K562 (cell line): ENCODE measurements around the gene PJA1. TPM values are rescaled to one million over a fixed set of nuclear protein-coding genes. Genes with fewer than 3 reads are reported as not detected.

Source experiments
- ATAC-seq: fragments of 200-7000 bp; cut with Tn5 transposase; 3 replicates; pipeline ENCODE4 v1.9.1; 2020; ENCODE audit warnings: moderate library complexity
- BruUV-seq: library from RNA; stranded (reverse); fragments of 400-500 nt; replicated peaks from 2 replicates; lab custom pipeline; 2021; lab: Mats Ljungman, UMichigan
- CTCF ChIA-PET: fragments of 300-600 bp; formaldehyde crosslinking; extraction: SDS; loops from one replicate; lab custom pipeline; 2021; ENCODE audit warnings: low intra/inter-chr PET ratio; lab: Yijun Ruan, JAX
- POLR2A ChIA-PET: fragments of 300-600, 350-650 bp; sonication (Branson Sonifier 250); formaldehyde crosslinking; extraction: SDS; loops from one replicate; lab custom pipeline; 2021; ENCODE audit warnings: antibody characterized with exemption, inconsistent platforms; lab: Yijun Ruan, JAX
- DNase-seq, 4 experiments: peaks; one replicate each; pipeline versions ENCODE4 v3.0.0 to v3.0.0-alpha.2; 2011 to 2018; ENCODE audit warnings: low spot score in 3 of 4, mixed read lengths in 3 of 4; ENCODE audit errors: extremely low read depth in 1 of 4
- FAIRE-seq: peaks from 2 replicates; lab custom pipeline; 2011; peaks lifted over from hg19 to GRCh38; lab: Jason Lieb, UNC
- H2AFZ ChIP-seq: 2 replicates; pipeline ENCODE4 v1.6.0; 2011; ENCODE audit warnings: low read depth, low read length, control low read depth, inconsistent platforms
- H3K27ac ChIP-seq: fragments of 200-600 bp; 3 replicates; pipeline ENCODE4 v1.8.0; 2011; ENCODE audit warnings: low read depth, mild to moderate bottlenecking, control low read depth, inconsistent platforms, low read length, moderate library complexity, mixed read lengths; ENCODE audit errors: extremely low read depth
- H3K27me3 ChIP-seq, 2 experiments: fragments of 300-600 bp in 1 of 2; 2 replicates in 1 of 2; 3 replicates in 1 of 2; pipeline versions ENCODE4 v1.6.0 to v1.8.0; 2011; ENCODE audit warnings: inconsistent platforms in 2 of 2, low read length in 2 of 2, mild to moderate bottlenecking in 1 of 2, mixed read lengths in 1 of 2, moderate library complexity in 1 of 2; ENCODE audit not compliant: control insufficient read depth in 2 of 2, insufficient read depth in 2 of 2
- H3K36me3 ChIP-seq: fragments of 300-600 bp; 3 replicates; pipeline ENCODE4 v1.8.0; 2011; ENCODE audit warnings: mild to moderate bottlenecking, low read length, inconsistent platforms; ENCODE audit not compliant: control insufficient read depth, insufficient read depth
- H3K4me1 ChIP-seq, 2 experiments: fragments of 200-600 bp in 1 of 2; replicated peaks in 1 of 2; 2 replicates in 1 of 2; 3 replicates in 1 of 2; pipeline versions ENCODE4 v1.5.1 to v1.8.0; 2011; ENCODE audit warnings: inconsistent platforms in 2 of 2, low read length in 2 of 2, mild to moderate bottlenecking in 1 of 2, mixed read lengths in 1 of 2, moderate library complexity in 1 of 2; ENCODE audit not compliant: control insufficient read depth in 2 of 2, insufficient read depth in 2 of 2
- H3K4me2 ChIP-seq: 2 replicates; pipeline ENCODE4 v1.6.1; 2011; ENCODE audit warnings: low read length, control low read depth, inconsistent platforms, mixed read lengths; ENCODE audit not compliant: insufficient read depth
- H3K4me3 ChIP-seq: fragments of 200-600 bp; sonication (generic), shearing (Covaris generic); 2 replicates; pipeline ENCODE4 v1.5.1; 2016; ENCODE audit warnings: control low read depth, inconsistent platforms
- H3K79me2 ChIP-seq: fragments of 200-600 bp; 3 replicates; pipeline ENCODE4 v1.8.0; 2011; ENCODE audit warnings: low read length, inconsistent platforms; ENCODE audit not compliant: control insufficient read depth, insufficient read depth
- H3K9ac ChIP-seq, 2 experiments: 2 replicates each; pipeline versions ENCODE4 v1.6.0 to v1.6.1; 2011; ENCODE audit warnings: low read depth in 2 of 2, low read length in 2 of 2, control low read depth in 1 of 2, inconsistent platforms in 1 of 2, mild to moderate bottlenecking in 1 of 2, mixed read lengths in 1 of 2; ENCODE audit not compliant: insufficient read depth in 1 of 2
- H3K9me1 ChIP-seq: one replicate; pipeline ENCODE4 v1.6.0; 2011; ENCODE audit warnings: inconsistent platforms, mild to moderate bottlenecking, low read length, moderate library complexity; ENCODE audit not compliant: control insufficient read depth, insufficient read depth
- H3K9me3 ChIP-seq: replicated peaks from 2 replicates; pipeline ENCODE4 v1.5.1; 2011; ENCODE audit warnings: low read depth, low read length, inconsistent platforms; ENCODE audit not compliant: control insufficient read depth, insufficient read depth
- H4K20me1 ChIP-seq: replicated peaks from 2 replicates; pipeline ENCODE4 v1.6.1; 2011; ENCODE audit warnings: low read length, inconsistent platforms, mixed read lengths; ENCODE audit not compliant: control insufficient read depth, insufficient read depth
- MEF2A ChIP-seq: IDR thresholded peaks from 2 replicates; pipeline ENCODE4 v1.6.1; 2011; ENCODE audit warnings: low read depth, mild to moderate bottlenecking, low read length, moderate library complexity; ENCODE audit not compliant: control insufficient read depth
- MNT ChIP-seq, 2 experiments: fragments of 450-650 bp; conservative IDR thresholded peaks; 2 replicates each; pipeline ENCODE4 v1.6.1; 2017; ENCODE audit warnings: mild to moderate bottlenecking in 2 of 2, moderate library complexity in 2 of 2
- RBM34 ChIP-seq: fragments of 200-400 bp; formaldehyde crosslinking; IDR thresholded peaks from 2 replicates; pipeline ENCODE4 v1.6.1; 2018; ENCODE audit warnings: low read length, borderline replicate concordance; ENCODE audit not compliant: insufficient read depth
- RFX7 ChIP-seq: fragments of 250-450 bp; sonication (Bioruptor Pico); IDR thresholded peaks from 2 replicates; pipeline ENCODE4 v1.5.1; 2021; ENCODE audit warnings: mild to moderate bottlenecking
- WGBS: fragments of 100-300 bp; shearing (Covaris generic); methylation state at CpG from one replicate; pipeline ENCODE4 v1.1.6; 2016; ENCODE audit warnings: low coverage, mixed read lengths; ENCODE audit not compliant: insufficient coverage; ENCODE audit errors: missing lambda C conversion rate; 5-methylcytosine and 5-hydroxymethylcytosine counted together
- in situ Hi-C: fragments of 300-500 bp; cut with MboI; formaldehyde crosslinking; loops from 4 replicates; pipeline ENCODE4 v1.15.0; 2018; ENCODE audit warnings: inconsistent platforms, mixed read lengths
- intact Hi-C: fragments of 100-400 bp; cut with micrococcal nuclease; formaldehyde crosslinking; loops from 2 replicates; pipeline ENCODE4 v1.14.2; 2022
- polyA plus RNA-seq, 8 experiments: library from polyadenylated mRNA; depleted of rRNA in 4 of 8; stranded (reverse) in 5 of 8; unstranded in 3 of 8; fragments of >200 nt; fragmentation: Nextera tagmentation in 2 of 8; fragmentation: Illumina TruSeq in 1 of 8; extraction: Ambion mirVana in 2 of 8; extraction: Trizol in 1 of 8; gene quantifications; 2 replicates each; pipeline versions ENCODE4 v1.2.1 to v1.2.3, GENCODE V29; 2011 to 2014; ENCODE audit warnings: inconsistent platforms in 1 of 8, missing spikeins in 1 of 8
- total RNA-seq, 7 experiments: library from RNA; depleted of rRNA in 6 of 7; stranded (reverse); fragments of >200 nt in 6 of 7; fragmentation: Illumina TruSeq in 2 of 7; extraction: Trizol in 2 of 7; gene quantifications; 2 replicates each; pipeline versions ENCODE4 v1.2.1 to v1.2.3, GENCODE V29; 2011 to 2021; ENCODE audit warnings: low replicate concordance in 1 of 7

Gene PJA1
- total and polyA plus RNA-seq, 9 of the 15 experiments (the other 6 are each of a cell fraction or from before 2014, with no cell fraction given), result 1.6 to 6.0 (median 4.0) TPM

GRCh38 chrX:69130439-69130838 is 34.8 kb downstream of the PJA1 start:
- no TSS peak for BruUV-seq
- POLR2A ChIA-PET, result interaction anchor here (1.5 kb wide), 1 partner anchor 8 kb away, joined by 7 read pairs; no protein-coding TSS in a partner anchor
- Histone ChIP-seq H3K9ac (no peak overlapping the region), H3K9me3 (no peaks in the 10 kb centered on the region), H2AFZ (no peak overlapping the region), H3K79me2 (no peaks in the 10 kb centered on the region), H4K20me1 (0 out of 2 replicates have a peak, but pooled peaks cover 3% of the 10 kb centered on the region), H3K4me1 (peaks cover 0 to 8% of the 10 kb centered on the region in 2 experiments; a peak in 2 of 5 replicates), H3K4me2 (no peak overlapping the region), H3K27me3 (peaks cover 0 to 51% of the 10 kb centered on the region in 2 experiments; a peak in 3 of 5 replicates), H3K36me3 (no peaks in the 10 kb centered on the region)
- CTCF ChIA-PET, result no interaction called here
- DNase-seq (no peak), FAIRE-seq (no peak), ATAC-seq (no peak)
- intact Hi-C loops, result no loop called here
- 3% methylated on average over 2 of the region's 2 CpGs for WGBS
- TF ChIP-seq RBM34 (no peak), MEF2A (no peak), RFX7 (CRISPR knock-in tag) (no peak), MNT (conservative IDR thresholded peaks at IDR 0.05) (no peak)
- TF ChIP-seq, all 486 proteins: peak for 0
- in situ Hi-C loops, result no loop called here
- H3K9me1 ChIP-seq, result no peaks in the 10 kb centered on the region
- no peak overlapping the region for H3K27ac ChIP-seq
- no peak overlapping the region for H3K4me3 ChIP-seq
